Tibial nerve (tissue), 4 donors: ENCODE results near the gene ASB8. TPM values are rescaled to one million over a fixed set of nuclear protein-coding genes. Genes with fewer than 3 reads are reported as not detected.

Experiments
- DNase-seq, 2 donors: peaks; one replicate each; pipeline ENCODE4 v3.0.0-alpha.2; 2019; ENCODE audit warnings: low spot score in 2 of 2
- H3K27ac ChIP-seq, 4 donors: fragments of 200-600 bp; sonication (generic) in 3 of 4; one replicate each; pipeline ENCODE4 v1.5.1; 2017 to 2019; ENCODE audit warnings: mild to moderate bottlenecking in 1 of 4
- H3K27me3 ChIP-seq, 2 donors: fragments of 200-600 bp; sonication (generic) in 1 of 2; one replicate each; pipeline versions ENCODE4 v1.5.1 to v1.6.0; 2017 to 2019
- H3K36me3 ChIP-seq, 3 donors: fragments of 200-600 bp; sonication (generic); one replicate each; pipeline ENCODE4 v1.5.1; 2018 to 2019
- H3K4me1 ChIP-seq, 4 donors: fragments of 200-600 bp; sonication (generic) in 3 of 4; one replicate each; pipeline ENCODE4 v1.5.1; 2017 to 2019
- H3K4me3 ChIP-seq, 4 donors: fragments of 200-600 bp; sonication (generic) in 3 of 4; one replicate each; pipeline ENCODE4 v1.5.1; 2017 to 2019; ENCODE audit warnings: mild to moderate bottlenecking in 1 of 4, moderate library complexity in 1 of 4
- H3K9me3 ChIP-seq, 4 donors: fragments of 200-600 bp; sonication (generic) in 3 of 4; one replicate each; pipeline ENCODE4 v1.5.1; 2017 to 2019
- CTCF ChIP-seq, 5 experiments: fragments of 200-600 bp in 3 of 5; fragments of 450-650 bp in 2 of 5; sonication (generic) in 3 of 5; IDR thresholded peaks; one replicate each; pipeline ENCODE4 v1.5.1; 2016 to 2019; ENCODE audit warnings: antibody characterized with exemption in 5 of 5, mild to moderate bottlenecking in 3 of 5, moderate library complexity in 2 of 5
- EP300 ChIP-seq, 2 donors: sonication (generic); formaldehyde crosslinking; IDR thresholded peaks; one replicate each; pipeline ENCODE4 v1.6.1; 2017; ENCODE audit warnings: antibody characterized with exemption in 2 of 2, mild to moderate bottlenecking in 1 of 2
- POLR2A ChIP-seq, 2 donors: fragments of 450-650 bp; IDR thresholded peaks; one replicate each; pipeline ENCODE4 v1.6.1; 2017; ENCODE audit warnings: antibody characterized with exemption in 2 of 2, mild to moderate bottlenecking in 2 of 2, moderate library complexity in 2 of 2
- WGBS, 2 donors: methylation state at CpG; one replicate each; pipeline ENCODE4 v1.1.5; 2018; 5-methylcytosine and 5-hydroxymethylcytosine counted together
- total RNA-seq, 4 donors: library from RNA; depleted of rRNA; stranded (reverse); fragments of >200 nt; gene quantifications; one replicate each; pipeline ENCODE4 v1.1.0, GENCODE V29; 2016

The ASB8 gene
- total RNA-seq, 4 donors from 2014 or later = 25.1 to 40.2 (median 28.2) TPM

DNA sequence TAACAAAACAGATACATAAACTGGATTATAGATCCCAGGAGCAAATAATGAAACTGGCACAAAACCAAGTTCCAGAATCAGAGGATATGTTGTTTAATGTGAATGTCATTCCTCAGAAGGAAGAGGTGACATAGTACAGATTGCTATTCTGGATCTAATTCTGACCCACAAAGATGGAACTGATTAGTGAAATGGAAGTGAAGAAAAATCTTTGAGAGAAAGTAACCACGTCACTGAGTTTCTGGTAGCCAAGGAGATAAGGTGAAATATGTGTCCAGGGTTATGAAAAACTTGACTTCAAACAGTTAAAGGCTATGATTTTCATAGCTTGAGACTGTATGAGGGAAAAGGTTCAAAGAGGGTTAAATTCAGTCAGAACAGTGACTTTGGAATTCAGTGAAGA lies 37.5 kb upstream of the ASB8 start:
- WGBS, 2 donors = 29 to 34% methylated on average over 1 of the region's 1 CpG
- peak overlapping the region in 3 of 4 donors; percentile 31 to 52 (median 44) for H3K27ac ChIP-seq
- TF ChIP-seq CTCF (IDR thresholded peaks at IDR 0.05) (no peak), EP300 (IDR thresholded peaks at IDR 0.05) (no peak), POLR2A (IDR thresholded peaks at IDR 0.05) (no peak)

DNA sequence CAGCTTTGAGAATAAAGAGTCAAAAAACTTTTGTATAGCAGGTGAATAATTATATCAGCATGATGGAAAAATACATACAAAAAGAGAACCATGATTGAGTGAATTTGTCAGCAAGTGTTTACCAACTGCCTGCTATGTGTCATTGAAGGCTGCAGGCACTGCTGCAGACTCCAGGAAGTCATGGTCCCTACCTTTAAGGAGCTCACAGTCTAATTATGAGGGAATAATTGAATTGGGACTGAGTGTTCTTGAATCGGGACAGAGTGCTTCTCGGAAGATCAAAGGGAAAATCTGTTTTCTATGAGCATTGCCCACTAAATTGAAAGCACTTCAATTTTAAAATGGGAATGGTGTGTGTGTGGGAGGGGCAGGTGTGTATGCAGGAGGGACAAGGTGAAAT lies 36.3 kb upstream of the ASB8 start:
- 39 to 48% methylated on average over 2 of the region's 2 CpGs for WGBS, 2 donors
- H3K27me3 ChIP-seq = no peaks in the 10 kb centered on the region
- H3K4me1 ChIP-seq = peaks cover 0 to 43% (median 2%) of the 10 kb centered on the region in 4 donors
- no peaks in the 10 kb centered on the region for H3K36me3 ChIP-seq
- peak overlapping the region in 2 of 4 donors; percentile 13 to 52 for H3K27ac ChIP-seq
- DNase-seq = no peak
- no peaks in the 10 kb centered on the region for H3K9me3 ChIP-seq
- TF ChIP-seq CTCF (IDR thresholded peaks at IDR 0.05) (no peak), EP300 (IDR thresholded peaks at IDR 0.05) (no peak), POLR2A (IDR thresholded peaks at IDR 0.05) (no peak)
- no peak overlapping the region for H3K4me3 ChIP-seq

More for the DNA sequence above, 37.5 kb upstream of the ASB8 start:
- H3K9me3 ChIP-seq = no peaks in the 10 kb centered on the region
- H3K4me1 ChIP-seq = peaks cover 0 to 51% (median 7%) of the 10 kb centered on the region in 4 donors
- no peaks in the 10 kb centered on the region for H3K36me3 ChIP-seq
- no peaks in the 10 kb centered on the region for H3K27me3 ChIP-seq
- no peak overlapping the region for H3K4me3 ChIP-seq
- no peak for DNase-seq

DNA sequence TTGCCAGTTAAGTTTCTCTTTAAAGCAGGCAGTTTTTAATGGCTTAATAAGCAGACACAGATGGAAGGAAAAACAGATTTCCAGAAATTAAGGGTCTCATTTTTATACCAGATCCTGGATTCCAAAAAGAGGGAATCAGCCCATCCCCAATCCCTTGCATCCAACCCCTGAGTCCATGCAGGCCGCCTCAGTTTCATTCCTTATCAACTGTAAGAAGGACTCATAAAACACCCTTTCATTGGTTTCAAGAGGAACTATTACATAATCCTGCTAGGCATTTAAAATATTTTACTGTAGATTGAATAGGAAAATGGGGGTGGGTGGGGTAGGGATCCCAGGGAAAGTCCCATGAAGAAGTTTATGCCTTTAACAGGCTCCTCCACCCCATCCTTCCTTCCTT lies 35.5 kb upstream of the ASB8 start:
- WGBS, 2 donors = 65% methylated on average over 1 of the region's 1 CpG
- DNase-seq = no peak
- H3K4me1 ChIP-seq = peaks cover 0 to 43% (median 2%) of the 10 kb centered on the region in 4 donors

GRCh38 chr12:48191096-48191495 lies 33.8 kb upstream of the ASB8 start:
- DNase-seq = no peak
- no peaks in the 10 kb centered on the region for H3K9me3 ChIP-seq
- TF ChIP-seq EP300 (IDR thresholded peaks at IDR 0.05) (no peak), CTCF (IDR thresholded peaks at IDR 0.05) (no peak), POLR2A (IDR thresholded peaks at IDR 0.05) (no peak)

More for the DNA sequence above, 35.5 kb upstream of the ASB8 start:
- H3K9me3 ChIP-seq = no peaks in the 10 kb centered on the region
- TF ChIP-seq CTCF (IDR thresholded peaks at IDR 0.05) (no peak), EP300 (IDR thresholded peaks at IDR 0.05) (no peak), POLR2A (IDR thresholded peaks at IDR 0.05) (no peak)
- H3K4me3 ChIP-seq = no peak overlapping the region
- no peaks in the 10 kb centered on the region for H3K36me3 ChIP-seq
- no peaks in the 10 kb centered on the region for H3K27me3 ChIP-seq
- peak overlapping the region in 3 of 4 donors; percentile 9 to 33 (median 13) for H3K27ac ChIP-seq

DNA sequence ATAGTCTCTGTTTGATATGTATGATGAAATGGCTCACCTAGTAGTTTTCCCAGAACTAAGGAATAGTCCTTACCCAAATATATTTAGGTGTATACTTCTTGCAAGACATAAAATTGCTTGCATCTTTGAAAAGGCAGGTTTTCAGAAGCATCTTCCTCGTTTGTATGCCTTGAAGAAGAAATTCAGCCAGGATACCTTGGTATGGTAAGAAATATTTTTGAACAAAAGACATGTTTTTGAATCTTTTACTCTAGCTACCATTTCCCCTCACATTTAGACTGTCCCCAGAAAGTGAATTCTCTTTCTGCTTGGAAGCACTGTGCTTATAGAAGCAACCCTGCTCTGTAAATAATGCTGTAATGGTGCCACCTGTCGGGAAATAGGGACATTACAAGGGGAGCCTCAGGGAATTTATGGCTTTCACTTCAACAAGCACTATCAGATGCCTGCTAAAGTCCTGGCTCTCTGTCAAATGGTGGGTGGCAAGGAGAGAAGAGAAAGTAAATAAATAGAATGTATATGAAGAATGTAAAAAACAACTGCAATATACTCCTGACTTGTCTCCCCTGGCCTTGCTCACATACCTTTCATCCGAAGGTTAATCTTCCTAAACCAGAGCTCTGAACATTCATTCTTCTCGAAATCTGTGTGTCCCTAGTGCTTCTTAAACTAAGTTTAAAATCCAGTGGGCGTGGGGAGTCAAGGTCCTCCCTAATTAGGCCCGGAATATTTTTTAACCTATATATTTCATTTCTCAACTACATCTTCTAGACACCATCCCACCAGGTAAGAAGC lies 32.2 kb upstream of the ASB8 start:
- peak overlapping the region in 1 of 4 donors; percentile 8 for H3K27ac ChIP-seq
- 26% methylated on average over 6 of the region's 6 CpGs for WGBS, 2 donors

More at GRCh38 chr12:48191096-48191495, 33.8 kb upstream of the ASB8 start:
- Histone ChIP-seq H3K27me3 (no peaks in the 10 kb centered on the region), H3K36me3 (no peaks in the 10 kb centered on the region), H3K4me3 (no peak overlapping the region), H3K27ac (no peak overlapping the region), H3K4me1 (peaks cover 0 to 35% (median 0%) of the 10 kb centered on the region in 4 donors)

More for the DNA sequence above, 32.2 kb upstream of the ASB8 start:
- Histone ChIP-seq H3K27me3 (peaks cover 0 to 4% of the 10 kb centered on the region in 2 donors), H3K4me1 (peaks cover 0 to 46% (median under 1%) of the 10 kb centered on the region in 4 donors), H3K9me3 (no peaks in the 10 kb centered on the region), H3K36me3 (no peaks in the 10 kb centered on the region), H3K4me3 (no peak overlapping the region)
- TF ChIP-seq EP300 (IDR thresholded peaks at IDR 0.05) = no peak
- TF ChIP-seq POLR2A (IDR thresholded peaks at IDR 0.05) = no peak
- peak; percentile 73 to 94 (median 85) for TF ChIP-seq CTCF (IDR thresholded peaks at IDR 0.05)
- peak; percentile 73 to 90 for DNase-seq
